ENCODE data around the gene TCF15. TPM values are rescaled to one million over a fixed set of nuclear protein-coding genes. Genes with fewer than 3 reads are reported as not detected.

Gene TCF15
- total RNA-seq, 1 experiment from 2014 or later: not detected

GRCh38 chr20:653110-653589 lies 43.0 kb upstream of the TCF15 start, which contains the start of gene SRXN1:
Gene SRXN1, minus strand, starts transcription at chr20:653200. Its CDS starts 15 bp downstream, at chr20:653185.
- no peaks in the 10 kb centered on the region for H3K9me2 ChIP-seq (ENCODE audit: insufficient read depth)
- ChIA-PET CTCF (no interaction called here), POLR2A (ENCODE audit: unreplicated experiment) (no interaction called here)
- H3K4me3 ChIP-seq: peak within 1 kb of the TSS; percentile 94
- peak within 1 kb of the TSS; percentile 72 for H2AFZ ChIP-seq
- H3K36me3 ChIP-seq (ENCODE audit: low read depth): peaks cover 21% of the 10 kb centered on the region
- peaks cover 42% of the 10 kb centered on the region for H4K20me1 ChIP-seq (ENCODE audit: insufficient read depth)
- H3K9me3 ChIP-seq (ENCODE audit: insufficient read depth, low read depth): no peaks in the 10 kb centered on the region
- H3K4me1 ChIP-seq (replicated peaks; ENCODE audit: insufficient read depth): peaks cover 25% of the 10 kb centered on the region
- no TSS peak for BruUV-seq (replicated peaks)
- peak within 1 kb of the TSS; percentile 86 for H3K27ac ChIP-seq
- no peaks in the 10 kb centered on the region for H3K27me3 ChIP-seq (ENCODE audit: insufficient read depth, low read depth)
- TF ChIP-seq, protein P1, sequence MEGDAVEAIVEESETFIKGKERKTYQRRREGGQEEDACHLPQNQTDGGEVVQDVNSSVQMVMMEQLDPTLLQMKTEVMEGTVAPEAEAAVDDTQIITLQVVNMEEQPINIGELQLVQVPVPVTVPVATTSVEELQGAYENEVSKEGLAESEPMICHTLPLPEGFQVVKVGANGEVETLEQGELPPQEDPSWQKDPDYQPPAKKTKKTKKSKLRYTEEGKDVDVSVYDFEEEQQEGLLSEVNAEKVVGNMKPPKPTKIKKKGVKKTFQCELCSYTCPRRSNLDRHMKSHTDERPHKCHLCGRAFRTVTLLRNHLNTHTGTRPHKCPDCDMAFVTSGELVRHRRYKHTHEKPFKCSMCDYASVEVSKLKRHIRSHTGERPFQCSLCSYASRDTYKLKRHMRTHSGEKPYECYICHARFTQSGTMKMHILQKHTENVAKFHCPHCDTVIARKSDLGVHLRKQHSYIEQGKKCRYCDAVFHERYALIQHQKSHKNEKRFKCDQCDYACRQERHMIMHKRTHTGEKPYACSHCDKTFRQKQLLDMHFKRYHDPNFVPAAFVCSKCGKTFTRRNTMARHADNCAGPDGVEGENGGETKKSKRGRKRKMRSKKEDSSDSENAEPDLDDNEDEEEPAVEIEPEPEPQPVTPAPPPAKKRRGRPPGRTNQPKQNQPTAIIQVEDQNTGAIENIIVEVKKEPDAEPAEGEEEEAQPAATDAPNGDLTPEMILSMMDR (conservative IDR thresholded peaks at IDR 0.05): peak; percentile 46; the same call in 1 of the 2 replicates
- TF ChIP-seq EZH2 (IDR thresholded peaks at IDR 0.05; ENCODE audit: low read depth): no peak
- H3K79me2 ChIP-seq (ENCODE audit: low read depth): peaks cover 55% of the 10 kb centered on the region
- peaks cover 22% of the 10 kb centered on the region; the same call in 1 of the 2 replicates for H3F3A ChIP-seq (ENCODE audit: insufficient read depth, low read depth)
- intact Hi-C loops (cut with micrococcal nuclease; ENCODE audit: unreplicated experiment): loop anchor here (1.0 to 10.0 kb wide), 4 partner anchors 84 to 822 kb away; partner anchors contain the start of genes SLC52A3 and SOX12
- DNase-seq: peak; percentile 76 to 94
- H3K4me2 ChIP-seq: peak within 1 kb of the TSS; percentile 80

DNA sequence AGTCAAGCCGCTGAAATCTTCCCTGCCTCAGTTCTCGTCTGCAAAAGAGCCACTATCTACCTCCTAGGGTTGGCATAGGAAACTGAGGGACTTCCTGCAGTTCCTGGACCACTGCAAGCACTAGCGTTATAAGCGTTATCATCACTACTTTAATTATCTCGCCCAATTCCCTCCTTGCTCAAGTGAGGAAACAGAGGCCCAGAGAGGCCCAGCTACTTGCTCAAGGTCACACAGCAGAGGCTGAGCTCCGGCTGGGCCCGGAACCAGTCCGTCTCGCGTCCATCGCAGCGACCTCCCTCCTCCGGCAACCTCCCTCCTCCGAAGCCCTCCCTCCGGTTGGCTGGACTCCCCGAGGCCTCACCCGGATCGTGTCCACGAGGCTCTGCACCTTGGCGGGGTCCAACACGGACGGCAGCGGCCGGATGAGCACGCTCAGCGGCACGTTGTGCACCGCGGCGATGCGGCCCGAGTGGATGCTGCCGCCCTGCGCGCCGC lies 42.6 kb upstream of the TCF15 start:
- Histone ChIP-seq H3K4me1 (replicated peaks; ENCODE audit: insufficient read depth) (peaks cover 25% of the 10 kb centered on the region), H3F3A (ENCODE audit: insufficient read depth, low read depth) (peaks cover 27% of the 10 kb centered on the region; the same call in 1 of the 2 replicates), H3K9me2 (ENCODE audit: insufficient read depth) (no peaks in the 10 kb centered on the region), H2AFZ (no peak overlapping the region), H3K9me3 (ENCODE audit: insufficient read depth, low read depth) (no peaks in the 10 kb centered on the region), H3K79me2 (ENCODE audit: low read depth) (peaks cover 60% of the 10 kb centered on the region), H3K27me3 (ENCODE audit: insufficient read depth, low read depth) (no peaks in the 10 kb centered on the region), H3K4me3 (peak overlapping the region; percentile 94), H3K27ac (peak overlapping the region; percentile 86), H4K20me1 (ENCODE audit: insufficient read depth) (peaks cover 47% of the 10 kb centered on the region), H3K36me3 (ENCODE audit: low read depth) (peaks cover 26% of the 10 kb centered on the region), H3K4me2 (peak overlapping the region; percentile 80)
- CTCF ChIA-PET: interaction anchor here (0.6 kb wide), 1 partner anchor 15 kb away, joined by 4 read pairs; no protein-coding TSS in a partner anchor
- POLR2A ChIA-PET (ENCODE audit: unreplicated experiment): no interaction called here
- no TSS peak for BruUV-seq (replicated peaks)
- TF ChIP-seq EZH2 (IDR thresholded peaks at IDR 0.05; ENCODE audit: low read depth): no peak
- TF ChIP-seq, protein P1 (conservative IDR thresholded peaks at IDR 0.05): no peak
- intact Hi-C loops (cut with micrococcal nuclease; ENCODE audit: unreplicated experiment): loop anchor here (1.0 to 10.0 kb wide), 4 partner anchors 85 to 822 kb away; partner anchors contain the start of genes SLC52A3 and SOX12
- no peak for DNase-seq

DNA sequence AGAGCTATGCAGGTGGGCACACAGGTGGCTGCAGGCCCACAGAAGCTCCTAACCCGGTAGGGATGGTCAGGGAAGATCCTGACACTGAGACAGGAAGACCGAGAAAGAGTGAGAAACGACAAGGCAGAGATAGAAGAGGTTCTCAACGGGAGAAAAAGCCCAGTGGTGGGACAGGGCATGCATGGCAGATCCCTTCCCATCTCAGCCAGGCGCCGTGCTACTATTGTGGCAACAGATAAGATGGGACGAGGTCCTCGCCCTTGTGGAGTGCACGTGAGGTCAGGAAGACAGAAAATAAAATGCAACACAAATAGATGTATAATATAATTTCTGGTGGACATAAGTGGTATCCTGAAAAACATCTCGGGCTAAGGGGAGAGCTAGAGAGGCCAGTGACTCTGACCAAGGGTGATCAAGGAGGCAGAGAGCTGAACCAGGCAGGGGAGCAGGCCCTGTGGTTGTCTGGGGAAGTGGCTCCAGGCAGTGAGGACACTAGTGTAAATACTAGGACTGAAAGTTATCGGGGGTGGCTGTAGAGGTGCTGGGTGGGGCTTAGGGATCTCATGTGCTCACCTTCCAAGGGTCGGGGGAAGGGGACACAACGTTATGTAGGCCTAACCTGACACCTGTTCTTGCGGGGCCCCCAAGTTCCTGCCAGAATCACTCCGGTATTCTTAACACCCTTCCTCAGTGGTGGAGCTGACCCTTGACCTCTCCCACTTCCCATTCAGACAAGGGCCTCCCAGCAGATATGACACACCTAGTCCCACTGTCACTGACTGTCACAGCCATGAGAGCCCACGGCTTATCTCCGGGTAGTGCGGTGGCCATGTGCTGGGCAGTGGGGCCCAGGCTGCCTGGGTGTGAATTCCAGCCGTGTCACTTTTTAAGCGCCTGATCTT lies 41.9 kb upstream of the TCF15 start:
- POLR2A ChIA-PET (ENCODE audit: unreplicated experiment): no interaction called here
- TSS peak; percentile 32 for BruUV-seq (replicated peaks)
- Histone ChIP-seq H3K4me3 (peak overlapping the region; percentile 94), H3K4me2 (peak overlapping the region; percentile 80), H3K79me2 (ENCODE audit: low read depth) (peaks cover 66% of the 10 kb centered on the region), H3K4me1 (replicated peaks; ENCODE audit: insufficient read depth) (peaks cover 31% of the 10 kb centered on the region), H3K27ac (peak overlapping the region; percentile 86), H4K20me1 (ENCODE audit: insufficient read depth) (peaks cover 54% of the 10 kb centered on the region), H3K9me2 (ENCODE audit: insufficient read depth) (no peaks in the 10 kb centered on the region), H3F3A (ENCODE audit: insufficient read depth, low read depth) (peaks cover 34% of the 10 kb centered on the region; the same call in 1 of the 2 replicates), H3K36me3 (ENCODE audit: low read depth) (peaks cover 33% of the 10 kb centered on the region), H3K9me3 (ENCODE audit: insufficient read depth, low read depth) (no peaks in the 10 kb centered on the region), H3K27me3 (ENCODE audit: insufficient read depth, low read depth) (no peaks in the 10 kb centered on the region), H2AFZ (no peak overlapping the region)
- no peak for TF ChIP-seq EZH2 (IDR thresholded peaks at IDR 0.05; ENCODE audit: low read depth)
- TF ChIP-seq, protein P1 (conservative IDR thresholded peaks at IDR 0.05): no peak
- intact Hi-C loops (cut with micrococcal nuclease; ENCODE audit: unreplicated experiment): loop anchor here (5.0 to 10.0 kb wide), 3 partner anchors 85 to 823 kb away; partner anchors contain the start of gene SOX12
- CTCF ChIA-PET: interaction anchor here (0.6 kb wide), 1 partner anchor 15 kb away, joined by 4 read pairs; no protein-coding TSS in a partner anchor
- DNase-seq: no peak
